Endothelial cell of umbilical vein (primary cell): Measurements from ENCODE around the gene SMTNL2. TPM values are rescaled to one million over a fixed set of nuclear protein-coding genes. Genes with fewer than 3 reads are reported as not detected.

Experiments
- BruUV-seq: library from RNA; stranded (reverse); fragments of 400-500 nt; replicated peaks from 2 replicates; lab custom pipeline; 2021; lab: Mats Ljungman, UMichigan
- CTCF ChIA-PET: fragments of 300-600, 350-600 bp; sonication (Branson Sonifier 250); formaldehyde crosslinking; loops from one replicate; lab custom pipeline; 2021; ENCODE audit warnings: antibody characterized with exemption, inconsistent platforms; lab: Charles Lee
- POLR2A ChIA-PET: fragments of 300-600, 350-600 bp; sonication (Branson Sonifier 250); formaldehyde crosslinking; loops from one replicate; lab custom pipeline; 2021; ENCODE audit warnings: antibody characterized with exemption, inconsistent platforms; lab: Charles Lee
- DNase-seq: peaks from one replicate; pipeline ENCODE4 v3.0.0-alpha.2; 2011; ENCODE audit warnings: low read depth, low spot score
- FAIRE-seq: peaks from 2 replicates; lab custom pipeline; 2011; peaks lifted over from hg19 to GRCh38; lab: Jason Lieb, UNC
- H2AFZ ChIP-seq: 2 replicates; pipeline ENCODE4 v1.6.0; 2012; ENCODE audit warnings: low read depth, low read length, control low read depth, inconsistent platforms
- H3K27ac ChIP-seq: 2 replicates; pipeline ENCODE4 v1.5.1; 2011; ENCODE audit warnings: low read depth, mild to moderate bottlenecking, control low read depth, low read length, moderate library complexity; ENCODE audit not compliant: insufficient read depth
- H3K27me3 ChIP-seq, 2 experiments: 2 replicates each; pipeline versions ENCODE4 v1.6.0 to v1.6.1; 2011; ENCODE audit warnings: low read length in 2 of 2, mixed read lengths in 1 of 2; ENCODE audit not compliant: control insufficient read depth in 2 of 2, insufficient read depth in 2 of 2
- H3K36me3 ChIP-seq, 2 experiments: 2 replicates in 1 of 2; 3 replicates in 1 of 2; pipeline ENCODE4 v1.5.1; 2011; ENCODE audit warnings: low read length in 2 of 2, mild to moderate bottlenecking in 1 of 2, moderate library complexity in 1 of 2; ENCODE audit not compliant: control insufficient read depth in 2 of 2, insufficient read depth in 2 of 2; ENCODE audit errors: extremely low read depth in 1 of 2
- H3K4me1 ChIP-seq: 3 replicates; pipeline ENCODE4 v1.5.1; 2011; ENCODE audit warnings: mild to moderate bottlenecking, low read length; ENCODE audit not compliant: control insufficient read depth, insufficient read depth; ENCODE audit errors: extremely low read depth
- H3K4me2 ChIP-seq: 2 replicates; pipeline ENCODE4 v1.6.1; 2011; ENCODE audit warnings: low read length, control low read depth, mixed read lengths; ENCODE audit not compliant: insufficient read depth
- H3K4me3 ChIP-seq, 3 experiments: fragments of 200-600 bp in 1 of 3; sonication (generic), shearing (Covaris generic) in 1 of 3; replicated peaks in 1 of 3; 2 replicates each; pipeline ENCODE4 v1.5.1; 2011 to 2016; ENCODE audit warnings: control low read depth in 3 of 3, low read length in 3 of 3, mild to moderate bottlenecking in 2 of 3, inconsistent platforms in 1 of 3, low read depth in 1 of 3, moderate library complexity in 1 of 3; ENCODE audit not compliant: insufficient read depth in 1 of 3
- H3K79me2 ChIP-seq: 2 replicates; pipeline ENCODE4 v1.6.0; 2012; ENCODE audit warnings: low read length, inconsistent platforms; ENCODE audit not compliant: control insufficient read depth, insufficient read depth
- H3K9ac ChIP-seq: replicated peaks from 2 replicates; pipeline ENCODE3; 2011; ENCODE audit warnings: low read length, control low read depth; ENCODE audit not compliant: insufficient read depth; ENCODE audit errors: extremely low read depth
- H3K9me1 ChIP-seq: replicated peaks from 3 replicates; pipeline ENCODE4 v1.6.0; 2011; ENCODE audit warnings: mild to moderate bottlenecking, low read length; ENCODE audit not compliant: control insufficient read depth, insufficient read depth; ENCODE audit errors: extremely low read depth
- H3K9me3 ChIP-seq: replicated peaks from 2 replicates; pipeline ENCODE4 v1.5.1; 2012; ENCODE audit warnings: low read length, inconsistent platforms; ENCODE audit not compliant: control insufficient read depth, insufficient read depth
- H4K20me1 ChIP-seq: replicated peaks from 2 replicates; pipeline ENCODE3; 2011; ENCODE audit warnings: mild to moderate bottlenecking, low read length; ENCODE audit not compliant: control insufficient read depth, insufficient read depth; ENCODE audit errors: extremely low read depth
- EZH2 ChIP-seq: IDR thresholded peaks from 2 replicates; pipeline ENCODE4 v1.6.1; 2012; ENCODE audit warnings: borderline replicate concordance, low read depth, mild to moderate bottlenecking, moderate library complexity, low read length, inconsistent platforms; ENCODE audit not compliant: severe bottlenecking
- FOS ChIP-seq: IDR thresholded peaks from 2 replicates; pipeline ENCODE4 v1.6.1; 2011; ENCODE audit warnings: mild to moderate bottlenecking, low read length, moderate library complexity, borderline replicate concordance; ENCODE audit not compliant: insufficient read depth
- GATA2 ChIP-seq: IDR thresholded peaks from 2 replicates; pipeline ENCODE4 v1.7.0; 2011; ENCODE audit warnings: low read depth, mild to moderate bottlenecking, moderate library complexity, mixed read lengths, low read length; ENCODE audit not compliant: insufficient read length, insufficient read depth
- JUN ChIP-seq: IDR thresholded peaks from 2 replicates; pipeline ENCODE4 v1.6.1; 2011; ENCODE audit warnings: borderline replicate concordance, low read depth; ENCODE audit not compliant: insufficient read length, insufficient read depth
- MYC ChIP-seq: IDR thresholded peaks from one replicate; pipeline ENCODE4 v1.6.1; 2011; ENCODE audit warnings: mild to moderate bottlenecking, low read depth, low read length
- POLR2A ChIP-seq: IDR thresholded peaks from 2 replicates; pipeline ENCODE4 v1.6.1; 2012; ENCODE audit warnings: low read depth, mild to moderate bottlenecking, control low read depth, low read length
- POLR2AphosphoS5 ChIP-seq: IDR thresholded peaks from 2 replicates; pipeline ENCODE4 v1.6.1; 2012; ENCODE audit warnings: low read depth, mild to moderate bottlenecking, control low read depth, low read length, moderate library complexity; ENCODE audit not compliant: insufficient read depth
- dilution Hi-C: fragments of 300-500 bp; cut with MboI; formaldehyde crosslinking; loops from one replicate; pipeline ENCODE4 v1.15.0; 2019; ENCODE audit warnings: low sequenced_read_pairs; ENCODE audit not compliant: extremely low pct_ligation_motif_present
- intact Hi-C: fragments of 100-400 bp; cut with micrococcal nuclease; formaldehyde crosslinking; loops from one replicate; pipeline ENCODE4 v1.10.0; 2022
- polyA plus RNA-seq, 4 experiments: library from polyadenylated mRNA; depleted of rRNA in 3 of 4; stranded (reverse) in 3 of 4; unstranded in 1 of 4; fragments of >200 nt; gene quantifications; 2 replicates each; pipeline versions ENCODE4 v1.2.1 to v1.2.3, GENCODE V29; 2011 to 2012; ENCODE audit warnings: missing spikeins in 1 of 4
- total RNA-seq: library from RNA; stranded (reverse); gene quantifications from 2 replicates; pipeline ENCODE4 v1.2.3, GENCODE V29; 2021
- TF ChIP-seq, protein P1 (sequence below), 2 donors: IDR thresholded peaks; 1 replicate in 1 of 2; 2 replicates in 1 of 2; pipeline ENCODE4 v1.5.1; 2011; ENCODE audit warnings: low read length in 2 of 2, mild to moderate bottlenecking in 2 of 2, moderate library complexity in 2 of 2, control low read depth in 1 of 2, inconsistent platforms in 1 of 2, low read depth in 1 of 2; ENCODE audit not compliant: insufficient read depth in 1 of 2; ENCODE audit errors: extremely low read depth in 1 of 2
- TF ChIP-seq, protein P2 (sequence below): IDR thresholded peaks from 2 replicates; pipeline ENCODE4 v1.6.1; 2011; ENCODE audit not compliant: insufficient read depth, insufficient read length

SMTNL2 gene
- total and polyA plus RNA-seq, 2 donors (not counting 3 experiments of a cell fraction or from before 2014, with no cell fraction given) = not detected

DNA sequence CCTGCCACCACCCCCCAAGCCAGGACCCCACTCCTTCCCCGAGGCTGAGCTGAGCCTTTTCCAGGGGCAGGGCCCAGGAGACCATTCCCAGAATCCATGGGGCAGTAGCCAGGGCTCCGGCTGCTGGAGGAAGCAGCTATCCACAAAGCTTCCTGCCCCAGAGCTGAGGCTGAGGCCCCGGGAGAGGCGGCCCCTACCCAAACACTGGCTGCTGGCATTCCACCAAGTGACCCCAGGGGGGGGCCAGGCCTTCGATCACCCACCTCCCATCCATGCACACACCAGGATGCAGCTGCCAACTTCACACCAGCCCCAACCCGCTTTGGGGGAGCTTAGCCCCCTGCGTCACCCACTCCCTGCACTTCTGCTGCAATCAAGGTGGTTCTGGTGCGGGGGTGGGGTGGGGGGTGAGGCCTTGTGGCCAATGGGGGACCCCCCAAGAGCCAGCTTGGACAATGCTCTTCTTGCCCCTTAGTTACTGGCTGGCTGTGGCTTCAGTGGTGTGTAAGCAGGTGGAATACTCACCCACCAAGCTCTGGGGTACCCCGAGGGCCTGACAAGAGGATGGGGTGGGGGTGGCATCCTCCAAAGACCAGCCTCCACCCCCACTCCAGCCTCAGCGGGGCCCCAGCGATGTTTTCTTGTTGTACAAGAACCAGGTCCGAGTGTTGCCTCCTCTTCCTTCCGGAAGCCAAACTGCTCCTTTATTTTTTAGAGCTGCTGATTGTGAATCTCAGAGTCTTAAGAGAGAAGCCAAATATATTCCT is 45.9 kb upstream of the SMTNL2 start:
- intact Hi-C loops (no loop called here), dilution Hi-C loops (no loop called here)
- no peaks in the 10 kb centered on the region for H3K79me2 ChIP-seq
- no peak overlapping the region for H3K27ac ChIP-seq
- ChIA-PET POLR2A (interaction anchor here (0.5 to 2.4 kb wide), 4 partner anchors 17 to 1686 kb away, joined by 3 to 8 read pairs (median 4); partner anchors contain the start of genes MYBBP1A and SPNS2), CTCF (interaction anchor here (0.7 to 6.7 kb wide), 9 partner anchors 12 to 339 kb away, joined by 3 to 31 read pairs (median 5); partner anchors contain the start of genes MYBBP1A and SPNS2)
- FAIRE-seq = peak; percentile 44
- H2AFZ ChIP-seq = no peak overlapping the region
- no peak overlapping the region for H3K9ac ChIP-seq
- H3K9me3 ChIP-seq = no peaks in the 10 kb centered on the region
- H4K20me1 ChIP-seq = no peaks in the 10 kb centered on the region
- TF ChIP-seq FOS = no peak
- no peak for TF ChIP-seq POLR2AphosphoS5
- TF ChIP-seq GATA2 = no peak
- no peak for TF ChIP-seq EZH2
- TF ChIP-seq, protein P1, sequence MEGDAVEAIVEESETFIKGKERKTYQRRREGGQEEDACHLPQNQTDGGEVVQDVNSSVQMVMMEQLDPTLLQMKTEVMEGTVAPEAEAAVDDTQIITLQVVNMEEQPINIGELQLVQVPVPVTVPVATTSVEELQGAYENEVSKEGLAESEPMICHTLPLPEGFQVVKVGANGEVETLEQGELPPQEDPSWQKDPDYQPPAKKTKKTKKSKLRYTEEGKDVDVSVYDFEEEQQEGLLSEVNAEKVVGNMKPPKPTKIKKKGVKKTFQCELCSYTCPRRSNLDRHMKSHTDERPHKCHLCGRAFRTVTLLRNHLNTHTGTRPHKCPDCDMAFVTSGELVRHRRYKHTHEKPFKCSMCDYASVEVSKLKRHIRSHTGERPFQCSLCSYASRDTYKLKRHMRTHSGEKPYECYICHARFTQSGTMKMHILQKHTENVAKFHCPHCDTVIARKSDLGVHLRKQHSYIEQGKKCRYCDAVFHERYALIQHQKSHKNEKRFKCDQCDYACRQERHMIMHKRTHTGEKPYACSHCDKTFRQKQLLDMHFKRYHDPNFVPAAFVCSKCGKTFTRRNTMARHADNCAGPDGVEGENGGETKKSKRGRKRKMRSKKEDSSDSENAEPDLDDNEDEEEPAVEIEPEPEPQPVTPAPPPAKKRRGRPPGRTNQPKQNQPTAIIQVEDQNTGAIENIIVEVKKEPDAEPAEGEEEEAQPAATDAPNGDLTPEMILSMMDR (IDR thresholded peaks at IDR 0.05; ENCODE audit: extremely low read depth in 1 of 2, insufficient read depth in 1 of 2, low read depth in 1 of 2, low read length in 2 of 2) = no peak
- TF ChIP-seq JUN = no peak
- no peak for TF ChIP-seq POLR2A
- TF ChIP-seq MYC = no peak
- TF ChIP-seq, protein P2, sequence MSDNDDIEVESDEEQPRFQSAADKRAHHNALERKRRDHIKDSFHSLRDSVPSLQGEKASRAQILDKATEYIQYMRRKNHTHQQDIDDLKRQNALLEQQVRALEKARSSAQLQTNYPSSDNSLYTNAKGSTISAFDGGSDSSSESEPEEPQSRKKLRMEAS = no peak
- BruUV-seq = no TSS peak
- H3K9me1 ChIP-seq = no peaks in the 10 kb centered on the region
- H3K36me3 ChIP-seq = peaks cover 5 to 34% of the 10 kb centered on the region in 2 experiments
- H3K4me3 ChIP-seq = no peak overlapping the region
- no peak for DNase-seq
- peaks cover 58% of the 10 kb centered on the region for H3K4me1 ChIP-seq
- no peak overlapping the region for H3K4me2 ChIP-seq
- no peaks in the 10 kb centered on the region for H3K27me3 ChIP-seq
